Measurements from ENCODE around the gene KCNJ12.

GRCh38 chr17:21368545-21369246 is 7.5 kb upstream of the KCNJ12 start:
- TF ChIP-seq CTCF (IDR thresholded peaks at IDR 0.05) (no peak), POLR2AphosphoS5 (IDR thresholded peaks at IDR 0.05) (no peak), EP300 (IDR thresholded peaks at IDR 0.05) (no peak), POLR2A (IDR thresholded peaks at IDR 0.05) (no peak)
